Liver (tissue), 9 donors: ENCODE data around the gene MST1. TPM values are rescaled to one million over a fixed set of nuclear protein-coding genes. Genes with fewer than 3 reads are reported as not detected.

Experiments used
- DNase-seq: peaks from one replicate; pipeline ENCODE4 v3.0.0-alpha.2; 2017; ENCODE audit warnings: low spot score
- H3K27ac ChIP-seq, 2 donors: one replicate each; pipeline ENCODE4 v1.7.0; 2013; ENCODE audit warnings: inconsistent platforms in 2 of 2, low read length in 2 of 2, control low read depth in 1 of 2, low read depth in 1 of 2, mild to moderate bottlenecking in 1 of 2
- H3K27me3 ChIP-seq, 4 donors: one replicate each; pipeline versions ENCODE4 v1.6.1 to v1.7.0; 2013; ENCODE audit warnings: low read length in 3 of 4, inconsistent platforms in 1 of 4, mild to moderate bottlenecking in 1 of 4, moderate library complexity in 1 of 4; ENCODE audit not compliant: control insufficient read depth in 4 of 4, insufficient read depth in 4 of 4
- H3K36me3 ChIP-seq, 4 donors: one replicate each; pipeline versions ENCODE4 v1.6.1 to v1.7.0; 2013; ENCODE audit warnings: low read length in 3 of 4, mild to moderate bottlenecking in 3 of 4, low read depth in 1 of 4, moderate library complexity in 1 of 4; ENCODE audit not compliant: control insufficient read depth in 4 of 4, insufficient read depth in 3 of 4
- H3K4me1 ChIP-seq, 4 donors: one replicate each; pipeline versions ENCODE4 v1.6.1 to v1.7.0; 2013; ENCODE audit warnings: low read length in 3 of 4, mild to moderate bottlenecking in 3 of 4, moderate library complexity in 1 of 4; ENCODE audit not compliant: control insufficient read depth in 4 of 4, insufficient read depth in 4 of 4
- H3K4me3 ChIP-seq, 3 donors: one replicate each; pipeline versions ENCODE4 v1.6.1 to v1.7.0; 2013; ENCODE audit warnings: low read length in 3 of 3, control low read depth in 1 of 3, low read depth in 1 of 3, mild to moderate bottlenecking in 1 of 3
- H3K9ac ChIP-seq, 2 donors: one replicate each; pipeline ENCODE4 v1.7.0; 2013; ENCODE audit warnings: low read length in 2 of 2, mild to moderate bottlenecking in 2 of 2, moderate library complexity in 2 of 2, control low read depth in 1 of 2, low read depth in 1 of 2
- H3K9me3 ChIP-seq, 4 donors: one replicate each; pipeline versions ENCODE4 v1.6.1 to v1.7.0; 2013; ENCODE audit warnings: low read length in 3 of 4; ENCODE audit not compliant: control insufficient read depth in 4 of 4
- ATF3 ChIP-seq: IDR thresholded peaks from 2 replicates; pipeline ENCODE4 v1.6.1; 2016; ENCODE audit warnings: antibody characterized with exemption
- CTCF ChIP-seq: fragments of 150-350 bp; IDR thresholded peaks from 2 replicates; pipeline ENCODE4 v1.5.1; 2017; ENCODE audit warnings: improper control_type of control experiment, low read depth, low read length; ENCODE audit not compliant: missing input control
- EGR1 ChIP-seq, 2 donors: IDR thresholded peaks; 2 replicates each; pipeline ENCODE4 v1.6.1; 2016 to 2018; ENCODE audit warnings: antibody characterized with exemption in 2 of 2, low read depth in 2 of 2
- FOXA1 ChIP-seq: IDR thresholded peaks from 2 replicates; pipeline ENCODE4 v1.6.1; 2016; ENCODE audit warnings: antibody characterized with exemption
- FOXA2 ChIP-seq: IDR thresholded peaks from 2 replicates; pipeline ENCODE4 v1.6.1; 2016; ENCODE audit warnings: antibody characterized with exemption
- GABPA ChIP-seq, 2 donors: IDR thresholded peaks in 1 of 2; conservative IDR thresholded peaks in 1 of 2; 2 replicates each; pipeline ENCODE4 v1.6.1; 2016; ENCODE audit warnings: antibody characterized with exemption in 2 of 2, mild to moderate bottlenecking in 1 of 2, moderate library complexity in 1 of 2
- HNF4A ChIP-seq, 2 donors: conservative IDR thresholded peaks; 2 replicates each; pipeline ENCODE4 v1.6.1; 2016; ENCODE audit warnings: antibody characterized with exemption in 2 of 2, mild to moderate bottlenecking in 2 of 2
- HNF4G ChIP-seq: IDR thresholded peaks from 2 replicates; pipeline ENCODE4 v1.6.1; 2016; ENCODE audit warnings: antibody characterized with exemption
- JUND ChIP-seq, 2 donors: IDR thresholded peaks; 2 replicates each; pipeline ENCODE4 v1.6.1; 2016; ENCODE audit warnings: antibody characterized with exemption in 2 of 2
- MAX ChIP-seq: IDR thresholded peaks from 2 replicates; pipeline ENCODE4 v1.6.1; 2016; ENCODE audit warnings: antibody characterized with exemption
- NR2F2 ChIP-seq: IDR thresholded peaks from 2 replicates; pipeline ENCODE4 v1.6.1; 2016; ENCODE audit warnings: antibody characterized with exemption
- RAD21 ChIP-seq, 2 donors: IDR thresholded peaks; 2 replicates each; pipeline ENCODE4 v1.6.1; 2016; ENCODE audit warnings: antibody characterized with exemption in 2 of 2, mild to moderate bottlenecking in 2 of 2
- REST ChIP-seq: IDR thresholded peaks from 2 replicates; pipeline ENCODE4 v1.6.1; 2016; ENCODE audit warnings: antibody characterized with exemption, mild to moderate bottlenecking
- RXRA ChIP-seq, 2 donors: IDR thresholded peaks; 2 replicates each; pipeline ENCODE4 v1.6.1; 2017 to 2018; ENCODE audit warnings: antibody characterized with exemption in 2 of 2, mild to moderate bottlenecking in 1 of 2
- YY1 ChIP-seq: IDR thresholded peaks from 2 replicates; pipeline ENCODE4 v1.6.1; 2016; ENCODE audit warnings: antibody characterized with exemption, mild to moderate bottlenecking
- ZBTB33 ChIP-seq: IDR thresholded peaks from 2 replicates; pipeline ENCODE4 v1.6.1; 2016; ENCODE audit warnings: antibody characterized with exemption
- WGBS: extraction: QIAGEN DNeasy Blood & Tissue Kit; methylation state at CpG from one replicate; pipeline ENCODE4 v1.1.7; 2013; 5-methylcytosine and 5-hydroxymethylcytosine counted together
- polyA plus RNA-seq, 2 donors: library from polyadenylated mRNA; stranded (reverse) in 1 of 2; unstranded in 1 of 2; fragments of 200-250 nt in 1 of 2; fragments of >200 nt in 1 of 2; fragmentation: Nextera tagmentation in 1 of 2; extraction: Ambion mirVana in 1 of 2; gene quantifications; one replicate each; pipeline versions ENCODE4 v1.2.1 to v1.2.3, GENCODE V29; 2013 to 2015
- total RNA-seq, 2 donors: library from RNA; depleted of rRNA; stranded (reverse); fragments of >200 nt; gene quantifications; one replicate each; pipeline ENCODE4 v1.2.3, GENCODE V29; 2014
- donor health status: healthy.
- donor health status: healthy.
- donor health status: healthy.
- donor health status: healthy.
- donor health status: healthy.

MST1 gene
- total and polyA plus RNA-seq, 4 donors = 262 to 634 (median 530) TPM

- TF ChIP-seq JUND (IDR thresholded peaks at IDR 0.05) (no peak), CTCF (no peak), NR2F2 (no peak), YY1 (no peak), RAD21 (IDR thresholded peaks at IDR 0.05) (peak in 1 of 2 donors; percentile 52), MAX (no peak)
These were observed 23.3 kb downstream of the MST1 start (continued) for GRCh38 chr3:49665822-49666519.

GRCh38 chr3:49664300-49664699 is 25.0 kb downstream of the MST1 start:
- H3K4me1 ChIP-seq = peaks cover 29 to 46% (median 41%) of the 10 kb centered on the region in 4 donors
- no peaks in the 10 kb centered on the region for H3K9me3 ChIP-seq
- no peak overlapping the region for H3K9ac ChIP-seq
- no peaks in the 10 kb centered on the region for H3K36me3 ChIP-seq
- H3K27me3 ChIP-seq = no peaks in the 10 kb centered on the region
- H3K27ac ChIP-seq = no peak overlapping the region
- no peak overlapping the region for H3K4me3 ChIP-seq
- TF ChIP-seq NR2F2 (no peak), FOXA1 (no peak), HNF4A (conservative IDR thresholded peaks at IDR 0.05) (no peak), JUND (IDR thresholded peaks at IDR 0.05) (no peak), RXRA (IDR thresholded peaks at IDR 0.05) (no peak), RAD21 (IDR thresholded peaks at IDR 0.05) (no peak), ZBTB33 (no peak), REST (no peak), FOXA2 (no peak), YY1 (no peak), EGR1 (IDR thresholded peaks at IDR 0.05; ENCODE audit: low read depth in 2 of 2) (no peak), CTCF (no peak), GABPA (IDR thresholded peaks at IDR 0.05 in 1 of 2, conservative IDR thresholded peaks at IDR 0.05 in 1 of 2) (no peak), ATF3 (no peak), HNF4G (no peak)
- WGBS = 91% methylated on average over 11 of the region's 11 CpGs
- DNase-seq = no peak
